ENCODE data around the gene PBOV1.

Gene PBOV1

GRCh38 chr6:138175596-138175995 is 42.7 kb downstream of the PBOV1 start:
- H3K27ac ChIP-seq = no peak overlapping the region
- TF ChIP-seq CTCF (conservative IDR thresholded peaks at IDR 0.05) = no peak

Measured in VCaP (cell line).